H9 (cell line): ENCODE results near the gene SNX1. TPM values are rescaled to one million over a fixed set of nuclear protein-coding genes. Genes with fewer than 3 reads are reported as not detected.

Experiments used
- DNase-seq: peaks from one replicate; pipeline ENCODE4 v3.0.0-alpha.2; 2017
- H2AFZ ChIP-seq: one replicate; pipeline ENCODE4 v1.6.1; 2013; ENCODE audit warnings: mild to moderate bottlenecking, low read length, control low read depth, moderate library complexity
- H2AK5ac ChIP-seq: 2 replicates; pipeline ENCODE4 v1.6.1; 2013; ENCODE audit warnings: low read length, control low read depth, mixed read lengths; ENCODE audit not compliant: insufficient read length
- H2BK120ac ChIP-seq: one replicate; pipeline ENCODE4 v1.6.1; 2013; ENCODE audit warnings: low read depth, mild to moderate bottlenecking, low read length, control low read depth, inconsistent platforms; ENCODE audit not compliant: poor library complexity, severe bottlenecking
- H2BK12ac ChIP-seq: 2 replicates; pipeline ENCODE4 v1.6.1; 2013; ENCODE audit warnings: low read length, control low read depth, mixed read lengths, low read depth; ENCODE audit not compliant: insufficient read length
- H2BK15ac ChIP-seq: 2 replicates; pipeline ENCODE4 v1.6.1; 2013; ENCODE audit warnings: low read depth, low read length, control low read depth
- H2BK20ac ChIP-seq: one replicate; pipeline ENCODE4 v1.6.1; 2013; ENCODE audit warnings: low read depth, mild to moderate bottlenecking, low read length, control low read depth, inconsistent platforms; ENCODE audit not compliant: poor library complexity, severe bottlenecking
- H2BK5ac ChIP-seq: 2 replicates; pipeline ENCODE4 v1.6.1; 2013; ENCODE audit warnings: low read length, control low read depth, mixed read lengths; ENCODE audit not compliant: insufficient read length
- H3K14ac ChIP-seq: 2 replicates; pipeline ENCODE4 v1.6.1; 2013; ENCODE audit warnings: low read length, control low read depth; ENCODE audit not compliant: insufficient read depth
- H3K18ac ChIP-seq: 2 replicates; pipeline ENCODE4 v1.6.1; 2013; ENCODE audit warnings: low read depth, mild to moderate bottlenecking, mixed read lengths, low read length, control low read depth; ENCODE audit not compliant: insufficient read length
- H3K23ac ChIP-seq: 2 replicates; pipeline ENCODE4 v1.6.1; 2013; ENCODE audit warnings: low read length, control low read depth, mixed read lengths, low read depth; ENCODE audit not compliant: insufficient read length
- H3K23me2 ChIP-seq: 2 replicates; pipeline ENCODE4 v1.6.1; 2013; ENCODE audit warnings: low read depth, mild to moderate bottlenecking, mixed read lengths, low read length, control low read depth; ENCODE audit not compliant: insufficient read length, poor library complexity, severe bottlenecking
- H3K27ac ChIP-seq: 2 replicates; pipeline ENCODE4 v1.5.1; 2013; ENCODE audit warnings: low read length, control low read depth, mixed read lengths, low read depth; ENCODE audit not compliant: insufficient read length
- H3K27me3 ChIP-seq: 2 replicates; pipeline ENCODE4 v1.6.1; 2013; ENCODE audit warnings: low read length, control low read depth, inconsistent platforms; ENCODE audit not compliant: insufficient read depth
- H3K4ac ChIP-seq: 2 replicates; pipeline ENCODE4 v1.6.1; 2013; ENCODE audit warnings: low read depth, mild to moderate bottlenecking, control low read depth, inconsistent platforms, low read length, moderate library complexity
- H3K4me1 ChIP-seq: 2 replicates; pipeline ENCODE4 v1.6.1; 2013; ENCODE audit warnings: low read length, control low read depth, inconsistent platforms; ENCODE audit not compliant: insufficient read depth
- H3K4me2 ChIP-seq: 2 replicates; pipeline ENCODE4 v1.6.1; 2013; ENCODE audit warnings: low read length, control low read depth, mixed read lengths; ENCODE audit not compliant: insufficient read length, insufficient read depth
- H3K56ac ChIP-seq: 2 replicates; pipeline ENCODE4 v1.6.1; 2013; ENCODE audit warnings: low read depth, mild to moderate bottlenecking, mixed read lengths, low read length, control low read depth; ENCODE audit not compliant: insufficient read length
- H3K79me1 ChIP-seq: 2 replicates; pipeline ENCODE4 v1.6.1; 2013; ENCODE audit warnings: low read depth, mild to moderate bottlenecking, moderate library complexity, low read length, control low read depth, inconsistent platforms; ENCODE audit not compliant: insufficient read depth, poor library complexity, severe bottlenecking
- H3K79me2 ChIP-seq: 2 replicates; pipeline ENCODE4 v1.6.1; 2013; ENCODE audit warnings: low read length, control low read depth, inconsistent platforms; ENCODE audit not compliant: insufficient read depth
- H3K9ac ChIP-seq: 2 replicates; pipeline ENCODE4 v1.6.1; 2013; ENCODE audit warnings: low read length, control low read depth, mixed read lengths; ENCODE audit not compliant: insufficient read length; ENCODE audit errors: extremely low read depth
- H3K9me3 ChIP-seq: one replicate; pipeline ENCODE4 v1.6.1; 2013; ENCODE audit warnings: low read depth, low read length, inconsistent platforms; ENCODE audit not compliant: control insufficient read depth
- H3T11ph ChIP-seq: one replicate; pipeline ENCODE4 v1.6.1; 2013; ENCODE audit warnings: mild to moderate bottlenecking, low read length, control low read depth, inconsistent platforms
- H4K20me1 ChIP-seq: one replicate; pipeline ENCODE4 v1.6.1; 2013; ENCODE audit not compliant: control insufficient read depth, insufficient read length, insufficient read depth
- H4K5ac ChIP-seq: 2 replicates; pipeline ENCODE4 v1.6.1; 2013; ENCODE audit warnings: low read depth, mild to moderate bottlenecking, mixed read lengths, low read length, control low read depth; ENCODE audit not compliant: insufficient read length
- H4K8ac ChIP-seq: replicated peaks from 2 replicates; pipeline ENCODE4 v1.6.1; 2013; ENCODE audit warnings: low read length, control low read depth, mixed read lengths, low read depth; ENCODE audit not compliant: insufficient read length
- H4K91ac ChIP-seq: 2 replicates; pipeline ENCODE4 v1.6.1; 2013; ENCODE audit warnings: low read depth, mild to moderate bottlenecking, moderate library complexity, mixed read lengths, low read length, control low read depth; ENCODE audit not compliant: insufficient read length
- H3K27ac Mint-ChIP-seq, 3 experiments: 2 replicates in 2 of 3; 3 replicates in 1 of 3; pipeline ENCODE4 v1.8.0; 2020 to 2021; ENCODE audit warnings: mixed read lengths in 3 of 3, mild to moderate bottlenecking in 1 of 3, moderate library complexity in 1 of 3
- H3K27me3 Mint-ChIP-seq: 2 replicates; pipeline ENCODE4 v1.8.0; 2021; ENCODE audit warnings: low read depth, mild to moderate bottlenecking, moderate library complexity, mixed read lengths
- H3K36me3 Mint-ChIP-seq, 3 experiments: 2 replicates in 2 of 3; 3 replicates in 1 of 3; pipeline ENCODE4 v1.8.0; 2020 to 2021; ENCODE audit warnings: low read depth in 3 of 3, mixed read lengths in 3 of 3; ENCODE audit not compliant: insufficient read depth in 1 of 3
- H3K4me1 Mint-ChIP-seq, 2 experiments: 2 replicates each; pipeline ENCODE4 v1.8.0; 2020; ENCODE audit warnings: mixed read lengths in 2 of 2
- H3K4me3 Mint-ChIP-seq, 2 experiments: 2 replicates in 1 of 2; 3 replicates in 1 of 2; pipeline ENCODE4 v1.8.0; 2020 to 2021; ENCODE audit warnings: mild to moderate bottlenecking in 2 of 2, mixed read lengths in 2 of 2, moderate library complexity in 1 of 2
- H3K9me3 Mint-ChIP-seq, 2 experiments: 2 replicates in 1 of 2; 3 replicates in 1 of 2; pipeline ENCODE4 v1.8.0; 2020; ENCODE audit warnings: mild to moderate bottlenecking in 2 of 2, mixed read lengths in 2 of 2, moderate library complexity in 1 of 2
- WGBS: extraction: QIAGEN DNeasy Blood & Tissue Kit; methylation state at CpG from one replicate; pipeline ENCODE4 v1.1.7; 2013; ENCODE audit warnings: missing lambda C conversion rate, low lambda C conversion rate, mixed read lengths; ENCODE audit not compliant: insufficient read length; ENCODE audit errors: extremely low coverage; 5-methylcytosine and 5-hydroxymethylcytosine counted together
- total RNA-seq: library from RNA; stranded (reverse); gene quantifications from 2 replicates; pipeline ENCODE4 v1.2.1, GENCODE V29; 2021
- TF ChIP-seq, protein P1 (sequence below): fragments of 200-600 bp; sonication (generic); conservative IDR thresholded peaks from 3 replicates; pipeline ENCODE4 v1.8.0; 2021; ENCODE audit warnings: antibody characterized with exemption, mild to moderate bottlenecking

SNX1 gene
- total RNA-seq, 1 experiment from 2014 or later = 58.8 TPM

DNA sequence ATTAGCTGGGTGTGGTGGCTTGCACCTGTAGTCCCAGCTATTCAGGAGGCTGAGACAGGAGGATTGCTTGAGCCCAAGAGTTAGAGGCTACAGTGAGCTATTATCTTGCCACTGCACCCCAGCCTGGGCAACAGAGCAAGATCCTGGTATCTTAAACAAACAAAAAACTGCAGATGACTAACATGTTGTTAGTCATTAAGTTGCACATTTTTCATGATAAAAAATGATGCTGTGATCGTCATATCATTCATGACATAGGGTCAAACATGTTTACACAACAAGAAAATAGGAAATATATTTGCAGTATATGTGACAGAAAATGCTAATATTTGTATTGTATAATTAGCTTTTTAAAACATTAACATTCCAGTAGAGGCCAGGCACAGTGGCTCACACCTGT, 29.3 kb upstream of the SNX1 start:
- no peak overlapping the region for H2BK15ac ChIP-seq
- H3K23me2 ChIP-seq = no peaks in the 10 kb centered on the region
- H3K56ac ChIP-seq = no peak overlapping the region
- H2AK5ac ChIP-seq = no peak overlapping the region
- H3T11ph ChIP-seq = no peak overlapping the region
- H3K23ac ChIP-seq = no peak overlapping the region
- H4K8ac ChIP-seq = no peak overlapping the region
- no peaks in the 10 kb centered on the region for H3K4me1 ChIP-seq
- H3K27ac ChIP-seq = no peak overlapping the region
- no peak overlapping the region for H2BK5ac ChIP-seq
- no peak overlapping the region for H2BK12ac ChIP-seq
- H3K18ac ChIP-seq = no peak overlapping the region
- no peak overlapping the region for H2BK20ac ChIP-seq
- H3K79me2 ChIP-seq = no peaks in the 10 kb centered on the region
- Mint-ChIP-seq H3K4me3 (no peak overlapping the region), H3K4me1 (peaks cover 3 to 4% of the 10 kb centered on the region in 2 experiments; a peak in 3 of 4 replicates), H3K9me3 (no peaks in the 10 kb centered on the region), H3K27ac (no peak overlapping the region), H3K27me3 (no peaks in the 10 kb centered on the region), H3K36me3 (peaks cover 0 to 5% (median 0%) of the 10 kb centered on the region in 3 experiments; a peak in 5 of 7 replicates)
- H2AFZ ChIP-seq = no peak overlapping the region
- H2BK120ac ChIP-seq = no peak overlapping the region
- no peak overlapping the region for H3K14ac ChIP-seq
- H3K79me1 ChIP-seq = no peaks in the 10 kb centered on the region
- TF ChIP-seq, protein P1, sequence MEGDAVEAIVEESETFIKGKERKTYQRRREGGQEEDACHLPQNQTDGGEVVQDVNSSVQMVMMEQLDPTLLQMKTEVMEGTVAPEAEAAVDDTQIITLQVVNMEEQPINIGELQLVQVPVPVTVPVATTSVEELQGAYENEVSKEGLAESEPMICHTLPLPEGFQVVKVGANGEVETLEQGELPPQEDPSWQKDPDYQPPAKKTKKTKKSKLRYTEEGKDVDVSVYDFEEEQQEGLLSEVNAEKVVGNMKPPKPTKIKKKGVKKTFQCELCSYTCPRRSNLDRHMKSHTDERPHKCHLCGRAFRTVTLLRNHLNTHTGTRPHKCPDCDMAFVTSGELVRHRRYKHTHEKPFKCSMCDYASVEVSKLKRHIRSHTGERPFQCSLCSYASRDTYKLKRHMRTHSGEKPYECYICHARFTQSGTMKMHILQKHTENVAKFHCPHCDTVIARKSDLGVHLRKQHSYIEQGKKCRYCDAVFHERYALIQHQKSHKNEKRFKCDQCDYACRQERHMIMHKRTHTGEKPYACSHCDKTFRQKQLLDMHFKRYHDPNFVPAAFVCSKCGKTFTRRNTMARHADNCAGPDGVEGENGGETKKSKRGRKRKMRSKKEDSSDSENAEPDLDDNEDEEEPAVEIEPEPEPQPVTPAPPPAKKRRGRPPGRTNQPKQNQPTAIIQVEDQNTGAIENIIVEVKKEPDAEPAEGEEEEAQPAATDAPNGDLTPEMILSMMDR = no peak
- DNase-seq = no peak
- no CpG with 5 or more reads among the region's 1 CpG for WGBS
- no peak overlapping the region for H3K4ac ChIP-seq
- H3K4me2 ChIP-seq = no peak overlapping the region
- H4K5ac ChIP-seq = no peak overlapping the region
- no peaks in the 10 kb centered on the region for H3K9me3 ChIP-seq
- no peak overlapping the region for H3K9ac ChIP-seq
- H3K27me3 ChIP-seq = no peaks in the 10 kb centered on the region
- H4K20me1 ChIP-seq = no peaks in the 10 kb centered on the region
- no peak overlapping the region for H4K91ac ChIP-seq
